Astrocyte (in vitro differentiated cells and primary cell): ENCODE measurements around the gene NFKBIL1.
A peak's percentile ranks its signal among the peaks of the same experiment; 100 is the strongest.

Source experiments
- EZH2 ChIP-seq: IDR thresholded peaks from 2 replicates; pipeline ENCODE4 v1.6.1; 2012; ENCODE audit warnings: mild to moderate bottlenecking, low read length, inconsistent platforms; ENCODE audit not compliant: insufficient read depth
- TF ChIP-seq, protein P1 (sequence below): IDR thresholded peaks from 2 replicates; pipeline ENCODE4 v1.5.1; 2011; ENCODE audit warnings: low read depth, mild to moderate bottlenecking, inconsistent platforms, low read length, moderate library complexity; ENCODE audit not compliant: insufficient read depth

DNA sequence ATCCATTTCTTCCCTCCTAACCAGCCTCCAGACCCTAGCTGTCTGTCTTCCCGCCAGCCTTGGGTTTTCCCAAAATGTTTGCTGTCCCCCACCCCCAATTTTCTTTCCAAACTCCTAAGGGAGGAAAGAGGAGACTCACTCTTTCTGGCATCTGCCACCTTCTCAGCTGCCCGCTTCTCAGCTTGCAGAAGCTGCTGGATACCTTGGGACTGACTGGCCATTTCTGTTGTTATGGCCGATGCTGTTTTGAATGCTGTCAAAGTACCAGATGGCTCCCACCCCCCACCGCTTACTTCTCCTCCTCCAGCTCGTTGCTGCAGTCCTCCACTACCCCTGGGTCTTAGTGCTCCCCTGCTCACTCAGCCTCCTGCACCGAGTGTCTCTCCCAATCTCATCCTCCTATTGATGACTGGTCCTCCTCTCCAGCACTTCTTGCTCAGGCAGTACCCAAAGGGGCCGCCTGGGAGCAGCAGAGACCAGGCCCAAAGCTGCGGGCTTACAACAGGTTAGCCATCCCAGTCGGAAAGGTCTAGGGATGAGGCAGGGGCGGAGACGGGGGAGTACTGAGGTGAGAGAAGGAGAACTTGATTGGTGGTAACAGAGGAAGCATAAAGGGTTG, 960 bp upstream of the NFKBIL1 start, which contains the start of gene ATP6V1G2:
- TF ChIP-seq, protein P1, sequence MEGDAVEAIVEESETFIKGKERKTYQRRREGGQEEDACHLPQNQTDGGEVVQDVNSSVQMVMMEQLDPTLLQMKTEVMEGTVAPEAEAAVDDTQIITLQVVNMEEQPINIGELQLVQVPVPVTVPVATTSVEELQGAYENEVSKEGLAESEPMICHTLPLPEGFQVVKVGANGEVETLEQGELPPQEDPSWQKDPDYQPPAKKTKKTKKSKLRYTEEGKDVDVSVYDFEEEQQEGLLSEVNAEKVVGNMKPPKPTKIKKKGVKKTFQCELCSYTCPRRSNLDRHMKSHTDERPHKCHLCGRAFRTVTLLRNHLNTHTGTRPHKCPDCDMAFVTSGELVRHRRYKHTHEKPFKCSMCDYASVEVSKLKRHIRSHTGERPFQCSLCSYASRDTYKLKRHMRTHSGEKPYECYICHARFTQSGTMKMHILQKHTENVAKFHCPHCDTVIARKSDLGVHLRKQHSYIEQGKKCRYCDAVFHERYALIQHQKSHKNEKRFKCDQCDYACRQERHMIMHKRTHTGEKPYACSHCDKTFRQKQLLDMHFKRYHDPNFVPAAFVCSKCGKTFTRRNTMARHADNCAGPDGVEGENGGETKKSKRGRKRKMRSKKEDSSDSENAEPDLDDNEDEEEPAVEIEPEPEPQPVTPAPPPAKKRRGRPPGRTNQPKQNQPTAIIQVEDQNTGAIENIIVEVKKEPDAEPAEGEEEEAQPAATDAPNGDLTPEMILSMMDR = peak; percentile 97
- TF ChIP-seq EZH2 = no peak
